H1 (cell line): ENCODE results near the gene MED16. TPM values are rescaled to one million over a fixed set of nuclear protein-coding genes. Genes with fewer than 3 reads are reported as not detected.

Experiments
- CTCF ChIA-PET: fragments of 300-600 bp; sonication (Branson Sonifier 250); formaldehyde crosslinking; loops from one replicate; lab custom pipeline; 2021; ENCODE audit not compliant: partially characterized antibody; lab: Charles Lee
- POLR2A ChIA-PET: fragments of 300-600 bp; sonication (Branson Sonifier 250); formaldehyde crosslinking; loops from one replicate; lab custom pipeline; 2021; ENCODE audit warnings: inconsistent platforms; ENCODE audit not compliant: partially characterized antibody; lab: Charles Lee
- DNase-seq, 2 experiments: peaks; one replicate each; pipeline versions ENCODE4 v3.0.0 to v3.0.0-alpha.2; 2010 to 2022; ENCODE audit warnings: low spot score in 2 of 2, low read depth in 1 of 2, mixed read lengths in 1 of 2
- FAIRE-seq: peaks from 2 replicates; lab custom pipeline; 2011; peaks lifted over from hg19 to GRCh38; lab: Jason Lieb, UNC
- H2AFZ ChIP-seq: 2 replicates; pipeline ENCODE4 v1.8.1; 2012; ENCODE audit warnings: low read length, inconsistent platforms
- H2AK5ac ChIP-seq: 2 replicates; pipeline ENCODE4 v1.6.1; 2013; ENCODE audit warnings: low read depth, low read length
- H2BK120ac ChIP-seq: replicated peaks from 2 replicates; pipeline ENCODE3; 2013; ENCODE audit warnings: low read depth, low read length, inconsistent platforms
- H2BK12ac ChIP-seq: 2 replicates; pipeline ENCODE4 v1.6.1; 2013; ENCODE audit warnings: low read depth, low read length
- H2BK15ac ChIP-seq: 2 replicates; pipeline ENCODE4 v1.6.1; 2013; ENCODE audit warnings: low read length
- H2BK20ac ChIP-seq: 2 replicates; pipeline ENCODE4 v1.6.1; 2013; ENCODE audit warnings: low read length
- H2BK5ac ChIP-seq: 2 replicates; pipeline ENCODE4 v1.6.1; 2013; ENCODE audit warnings: low read depth, low read length
- H3K14ac ChIP-seq: 2 replicates; pipeline ENCODE4 v1.6.1; 2013; ENCODE audit warnings: inconsistent platforms; ENCODE audit not compliant: insufficient read length
- H3K18ac ChIP-seq: 2 replicates; pipeline ENCODE4 v1.6.1; 2013; ENCODE audit warnings: low read length; ENCODE audit errors: extremely low read depth
- H3K23ac ChIP-seq: 2 replicates; pipeline ENCODE4 v1.6.1; 2013; ENCODE audit warnings: inconsistent platforms; ENCODE audit not compliant: insufficient read length
- H3K23me2 ChIP-seq: 2 replicates; pipeline ENCODE4 v1.6.1; 2013; ENCODE audit warnings: low read depth, low read length
- H3K27ac ChIP-seq: 2 replicates; pipeline ENCODE4 v1.6.1; 2011; ENCODE audit warnings: low read depth, low read length, inconsistent platforms
- H3K27me3 ChIP-seq, 4 experiments: replicated peaks in 1 of 4; 1 replicate in 1 of 4; 2 replicates in 3 of 4; pipeline versions ENCODE4 v1.6.1 to v1.8.1; 2011 to 2013; ENCODE audit warnings: low read length in 3 of 4, mild to moderate bottlenecking in 3 of 4, inconsistent platforms in 2 of 4, mixed read lengths in 2 of 4, moderate library complexity in 1 of 4; ENCODE audit not compliant: control insufficient read depth in 3 of 4, insufficient read depth in 3 of 4; ENCODE audit errors: extremely low read depth in 1 of 4
- H3K36me3 ChIP-seq, 4 experiments: 2 replicates each; pipeline versions ENCODE4 v1.6.1 to v1.8.1; 2011 to 2013; ENCODE audit warnings: mild to moderate bottlenecking in 4 of 4, low read length in 3 of 4, moderate library complexity in 2 of 4, control low read depth in 1 of 4, inconsistent platforms in 1 of 4; ENCODE audit not compliant: insufficient read depth in 4 of 4, control insufficient read depth in 2 of 4
- H3K4ac ChIP-seq: replicated peaks from 2 replicates; pipeline ENCODE3; 2013; ENCODE audit warnings: low read length, low read depth, mixed read lengths, inconsistent platforms; ENCODE audit not compliant: insufficient read length
- H3K4me1 ChIP-seq, 4 experiments: replicated peaks in 1 of 4; 1 replicate in 1 of 4; 2 replicates in 3 of 4; pipeline versions ENCODE4 v1.6.1 to v1.8.1; 2011 to 2013; ENCODE audit warnings: low read length in 3 of 4, inconsistent platforms in 2 of 4, mixed read lengths in 1 of 4; ENCODE audit not compliant: insufficient read depth in 4 of 4, control insufficient read depth in 3 of 4
- H3K4me2 ChIP-seq, 2 experiments: 2 replicates each; pipeline versions ENCODE4 v1.6.1 to v1.8.1; 2011 to 2013; ENCODE audit warnings: low read depth in 2 of 2, low read length in 2 of 2, control low read depth in 1 of 2, inconsistent platforms in 1 of 2, mild to moderate bottlenecking in 1 of 2; ENCODE audit not compliant: insufficient read depth in 1 of 2
- H3K4me3 ChIP-seq, 4 experiments: fragments of 200-600, 300-600 bp in 1 of 4; sonication (generic), shearing (Covaris generic), sonication (Bioruptor Twin) in 1 of 4; 2 replicates each; pipeline versions ENCODE4 v1.5.1 to v1.8.1; 2011 to 2016; ENCODE audit warnings: low read length in 4 of 4, low read depth in 3 of 4, control low read depth in 2 of 4, inconsistent platforms in 2 of 4, mild to moderate bottlenecking in 2 of 4, mixed read lengths in 1 of 4, moderate library complexity in 1 of 4; ENCODE audit not compliant: insufficient read depth in 2 of 4; ENCODE audit errors: extremely low read depth in 1 of 4
- H3K56ac ChIP-seq: replicated peaks from 2 replicates; pipeline ENCODE3; 2013; ENCODE audit warnings: low read depth, mild to moderate bottlenecking, mixed read lengths, low read length, inconsistent platforms; ENCODE audit not compliant: insufficient read length
- H3K79me1 ChIP-seq: 2 replicates; pipeline ENCODE4 v1.6.1; 2013; ENCODE audit warnings: low read depth, low read length, control low read depth
- H3K79me2 ChIP-seq, 2 experiments: 2 replicates each; pipeline versions ENCODE4 v1.6.1 to v1.8.1; 2012 to 2013; ENCODE audit warnings: low read length in 2 of 2, mild to moderate bottlenecking in 2 of 2, inconsistent platforms in 1 of 2; ENCODE audit not compliant: insufficient read depth in 2 of 2, control insufficient read depth in 1 of 2
- H3K9ac ChIP-seq, 4 experiments: replicated peaks in 1 of 4; 1 replicate in 1 of 4; 2 replicates in 3 of 4; pipeline versions ENCODE4 v1.6.1 to v1.8.1; 2011 to 2013; ENCODE audit warnings: low read depth in 3 of 4, low read length in 3 of 4, control low read depth in 2 of 4, mild to moderate bottlenecking in 2 of 4, moderate library complexity in 2 of 4, inconsistent platforms in 1 of 4; ENCODE audit errors: extremely low read depth in 1 of 4
- H3K9me3 ChIP-seq, 2 experiments: 2 replicates each; pipeline versions ENCODE4 v1.6.1 to v1.8.1; 2012 to 2013; ENCODE audit warnings: mild to moderate bottlenecking in 2 of 2, moderate library complexity in 2 of 2, control low read depth in 1 of 2, inconsistent platforms in 1 of 2, low read depth in 1 of 2, low read length in 1 of 2, mixed read lengths in 1 of 2; ENCODE audit not compliant: insufficient read depth in 2 of 2
- H4K20me1 ChIP-seq, 2 experiments: replicated peaks in 1 of 2; 2 replicates each; pipeline versions ENCODE3 to v1.8.1; 2011 to 2013; ENCODE audit warnings: inconsistent platforms in 2 of 2, low read length in 2 of 2, mild to moderate bottlenecking in 1 of 2; ENCODE audit not compliant: insufficient read depth in 2 of 2, control insufficient read depth in 1 of 2
- H4K5ac ChIP-seq: 2 replicates; pipeline ENCODE4 v1.6.1; 2013; ENCODE audit warnings: low read length, low read depth, mixed read lengths, inconsistent platforms; ENCODE audit not compliant: insufficient read length
- H4K8ac ChIP-seq: 2 replicates; pipeline ENCODE4 v1.8.0; 2013; ENCODE audit warnings: mild to moderate bottlenecking, moderate library complexity, low read length, inconsistent platforms; ENCODE audit not compliant: insufficient read depth; ENCODE audit errors: extremely low read depth
- H4K91ac ChIP-seq: replicated peaks from 2 replicates; pipeline ENCODE3; 2013; ENCODE audit warnings: low read length, mixed read lengths, inconsistent platforms; ENCODE audit not compliant: insufficient read length
- BRCA1 ChIP-seq: IDR thresholded peaks from 2 replicates; pipeline ENCODE4 v1.6.1; 2012; ENCODE audit warnings: low read depth, low read length, improper control_type of control experiment
- EP300 ChIP-seq, 2 experiments: IDR thresholded peaks; 1 replicate in 1 of 2; 2 replicates in 1 of 2; pipeline ENCODE4 v1.6.1; 2011 to 2012; ENCODE audit warnings: low read depth in 2 of 2, low read length in 2 of 2, mild to moderate bottlenecking in 2 of 2, borderline replicate concordance in 1 of 2, inconsistent platforms in 1 of 2, moderate library complexity in 1 of 2
- EZH2 ChIP-seq: fragments of 200-600 bp; sonication (generic); IDR thresholded peaks from 2 replicates; pipeline ENCODE4 v1.7.1; 2012; ENCODE audit warnings: low read depth, mild to moderate bottlenecking, moderate library complexity, low read length, inconsistent platforms; ENCODE audit not compliant: severe bottlenecking
- GTF2F1 ChIP-seq: IDR thresholded peaks from 2 replicates; pipeline ENCODE4 v1.6.1; 2012; ENCODE audit warnings: low read depth, low read length, improper control_type of control experiment, borderline replicate concordance
- JUN ChIP-seq: IDR thresholded peaks from 2 replicates; pipeline ENCODE4 v1.6.1; 2011; ENCODE audit warnings: low read depth, mild to moderate bottlenecking, improper control_type of control experiment, low read length
- KDM1A ChIP-seq: fragments of 200-600, 300-600 bp; sonication (generic); IDR thresholded peaks from 2 replicates; pipeline ENCODE4 v1.7.1; 2016; ENCODE audit warnings: mild to moderate bottlenecking, low read length, borderline replicate concordance
- KDM5A ChIP-seq: fragments of 200-600 bp; IDR thresholded peaks from 2 replicates; pipeline ENCODE4 v1.7.1; 2012; ENCODE audit warnings: mild to moderate bottlenecking, low read length, inconsistent platforms, mixed read lengths
- MAFK ChIP-seq: IDR thresholded peaks from 2 replicates; pipeline ENCODE4 v1.6.1; 2012; ENCODE audit warnings: low read depth, mild to moderate bottlenecking, improper control_type of control experiment, low read length
- POLR2A ChIP-seq, 2 experiments: IDR thresholded peaks; 1 replicate in 1 of 2; 2 replicates in 1 of 2; pipeline ENCODE4 v1.6.1; 2011; ENCODE audit warnings: low read depth in 2 of 2, low read length in 2 of 2, mild to moderate bottlenecking in 2 of 2; ENCODE audit errors: control extremely low read depth in 1 of 2
- RBBP5 ChIP-seq: IDR thresholded peaks from 2 replicates; pipeline ENCODE4 v1.7.1; 2012; ENCODE audit warnings: low read depth, mild to moderate bottlenecking, inconsistent platforms, low read length, moderate library complexity, borderline replicate concordance
- SIN3A ChIP-seq, 2 experiments: IDR thresholded peaks in 1 of 2; conservative IDR thresholded peaks in 1 of 2; 2 replicates each; pipeline ENCODE4 v1.6.1; 2011 to 2012; ENCODE audit warnings: low read length in 2 of 2, improper control_type of control experiment in 1 of 2, low read depth in 1 of 2, mild to moderate bottlenecking in 1 of 2
- SP4 ChIP-seq: IDR thresholded peaks from 2 replicates; pipeline ENCODE4 v1.6.1; 2012; ENCODE audit warnings: low read length, inconsistent platforms
- SRF ChIP-seq: IDR thresholded peaks from 2 replicates; pipeline ENCODE4 v1.6.1; 2011; ENCODE audit warnings: mild to moderate bottlenecking, low read depth, low read length, moderate library complexity
- ZNF274 ChIP-seq: IDR thresholded peaks from 2 replicates; pipeline ENCODE4 v1.7.0; 2012; ENCODE audit warnings: low read length, borderline replicate concordance; ENCODE audit errors: extremely low read depth
- WGBS, 2 experiments: shearing (Covaris generic) in 1 of 2; methylation state at CpG; one replicate each; pipeline versions ENCODE4 v1.1.6 to v1.1.7; 2013 to 2015; ENCODE audit warnings: low lambda C conversion rate in 2 of 2, mixed read lengths in 2 of 2, inconsistent platforms in 1 of 2, low coverage in 1 of 2, missing lambda C conversion rate in 1 of 2; ENCODE audit not compliant: insufficient replicate concordance in 2 of 2, insufficient coverage in 1 of 2, insufficient read length in 1 of 2; ENCODE audit errors: extremely low coverage in 1 of 2, missing lambda C conversion rate in 1 of 2; 5-methylcytosine and 5-hydroxymethylcytosine counted together
- polyA plus RNA-seq, 7 experiments: library from polyadenylated mRNA; depleted of rRNA in 3 of 7; stranded (reverse) in 5 of 7; unstranded in 2 of 7; fragments of >200 nt in 5 of 7; fragments of 200-250 nt in 2 of 7; gene quantifications; 1 replicate in 5 of 7; 2 replicates in 1 of 7; 4 replicates in 1 of 7; pipeline versions ENCODE4 v1.2.1 to v1.2.3, GENCODE V29; 2011 to 2013; ENCODE audit warnings: missing spikeins in 2 of 7, mixed read lengths in 2 of 7
- total RNA-seq: library from RNA; stranded (reverse); fragmentation: NEBNext Ultra II Directional; extraction: Animal tissue kit (Norgen Biotek cat#: 25700); gene quantifications from 2 replicates; pipeline ENCODE4 v1.2.1, GENCODE V29; 2021

The MED16 gene
- total and polyA plus RNA-seq, 2 of the 8 experiments (the other 6 are each of a cell fraction or from before 2014, with no cell fraction given): 51.0 to 67.2 TPM

- no peak overlapping the region for H2AFZ ChIP-seq
- H2AK5ac ChIP-seq: no peak overlapping the region
- H2BK5ac ChIP-seq: no peak overlapping the region
- H3K79me2 ChIP-seq: peaks cover 0 to 44% of the 10 kb centered on the region in 2 experiments; a peak in 3 of 4 replicates
- H3K4me3 ChIP-seq: no peak overlapping the region
- no peak for DNase-seq
- H3K14ac ChIP-seq: no peak overlapping the region
- no peak for FAIRE-seq
- no peaks in the 10 kb centered on the region for H3K9me3 ChIP-seq
- H3K4me1 ChIP-seq: peaks cover 2 to 22% (median 10%) of the 10 kb centered on the region in 4 experiments
- CTCF ChIA-PET: interaction anchor here (1.1 kb wide), 1 partner anchor 41 kb away, joined by 4 read pairs; no protein-coding TSS in a partner anchor
- H3K18ac ChIP-seq: no peak overlapping the region
- H2BK15ac ChIP-seq: no peak overlapping the region
- H4K5ac ChIP-seq: no peak overlapping the region
- no peak overlapping the region for H3K4me2 ChIP-seq
- H2BK20ac ChIP-seq: no peak overlapping the region
- H3K79me1 ChIP-seq: peaks cover 6% of the 10 kb centered on the region; the same call in 1 of the 2 replicates
- no peak overlapping the region for H3K23ac ChIP-seq
- H3K23me2 ChIP-seq: peaks cover 3% of the 10 kb centered on the region
- no peak overlapping the region for H2BK12ac ChIP-seq
- no peak overlapping the region; the same call in 1 of the 2 replicates for H4K8ac ChIP-seq
- H4K20me1 ChIP-seq: peaks cover 0 to 8% of the 10 kb centered on the region in 2 experiments
- peaks cover 0 to 16% (median 8%) of the 10 kb centered on the region in 4 experiments; a peak in 3 of 8 replicates for H3K36me3 ChIP-seq
- H3K56ac ChIP-seq: no peak overlapping the region
- H3K4ac ChIP-seq: no peak overlapping the region
- no peaks in the 10 kb centered on the region for H3K27me3 ChIP-seq
- WGBS, 2 experiments: 92% methylated on average over 6 of the region's 6 CpGs; no CpG with 5 or more reads in 1 of the 2 experiments
- POLR2A ChIA-PET: no interaction called here
- no peak overlapping the region for H3K27ac ChIP-seq
- H2BK120ac ChIP-seq: no peak overlapping the region
- H3K9ac ChIP-seq: no peak overlapping the region
- H4K91ac ChIP-seq: no peak overlapping the region
- TF ChIP-seq RBBP5 (no peak), EP300 (IDR thresholded peaks at IDR 0.05; ENCODE audit: borderline replicate concordance in 1 of 2, low read depth in 2 of 2, low read length in 2 of 2) (no peak), SIN3A (conservative IDR thresholded peaks at IDR 0.05 in 1 of 2, IDR thresholded peaks at IDR 0.05 in 1 of 2; ENCODE audit: low read depth in 1 of 2, low read length in 2 of 2) (no peak), ZNF274 (no peak), POLR2A (IDR thresholded peaks at IDR 0.05; ENCODE audit: control extremely low read depth in 1 of 2, low read depth in 2 of 2, low read length in 2 of 2) (no peak), SRF (no peak), JUN (no peak), KDM5A (no peak), SP4 (no peak), MAFK (no peak), EZH2 (no peak), GTF2F1 (no peak), BRCA1 (no peak), KDM1A (no peak)
Measured at GRCh38 chr19:929891-930258, 36.9 kb upstream of the MED16 start.
